ELR (cell line): ENCODE measurements around the gene AK6.

Source experiments
- DNase-seq: peaks from one replicate; pipeline ENCODE4 v3.0.0-alpha.2; 2015; ENCODE audit warnings: low read depth

AK6 gene

DNA sequence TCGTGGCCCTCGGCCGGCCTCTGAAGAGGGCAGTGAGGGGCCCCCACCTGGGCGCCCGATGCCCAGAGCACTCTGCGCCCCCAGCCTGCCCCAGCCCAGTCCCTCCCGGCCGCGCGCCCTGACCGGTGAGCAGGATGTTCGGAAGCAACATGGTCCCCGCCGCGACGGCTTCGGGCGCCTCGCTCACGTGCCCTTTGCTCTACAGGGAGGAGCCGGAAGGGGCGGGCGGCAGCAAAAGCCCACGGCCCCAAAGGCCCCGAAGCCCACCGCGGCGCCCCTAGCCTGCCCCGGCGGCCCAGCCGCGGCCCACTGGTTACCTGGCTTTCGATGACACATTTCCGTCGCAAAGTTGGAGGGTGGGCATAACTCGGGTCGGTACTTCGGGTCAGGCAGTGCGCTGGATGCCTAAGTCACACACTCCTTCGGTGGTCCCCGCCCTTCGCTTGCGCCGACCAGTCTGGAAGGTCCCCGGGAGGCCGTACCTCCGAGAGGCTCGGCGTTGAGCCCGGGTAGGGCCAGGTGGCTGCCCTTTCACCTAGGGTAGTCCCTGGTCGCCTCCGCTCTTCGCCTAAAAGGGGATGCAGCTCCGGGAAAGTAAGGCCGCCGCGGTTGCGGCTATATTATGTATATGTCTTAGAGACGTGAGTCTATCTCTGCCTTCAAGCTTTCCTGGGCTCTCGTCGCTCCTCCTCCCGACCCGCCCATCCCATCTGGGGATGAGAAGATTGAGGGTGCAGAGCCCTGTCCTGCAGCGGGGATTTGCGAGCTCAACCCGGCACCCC, at the start of gene AK6, which contains the start of the genes RAD17 and TAF9:
Gene AK6, minus strand, starts transcription at position 181 of the 782 bp plus-strand sequence. Its CDS starts 30 bp downstream, at position 151.
Gene RAD17, plus strand, starts transcription at position 479 of the 782 bp plus-strand sequence. CDS start 2,391 bp downstream, outside the sequence.
Gene TAF9, minus strand, starts transcription at position 181 of the 782 bp plus-strand sequence. CDS start 3,783 bp downstream, outside the sequence.
- peak; percentile 93 for DNase-seq

DNA sequence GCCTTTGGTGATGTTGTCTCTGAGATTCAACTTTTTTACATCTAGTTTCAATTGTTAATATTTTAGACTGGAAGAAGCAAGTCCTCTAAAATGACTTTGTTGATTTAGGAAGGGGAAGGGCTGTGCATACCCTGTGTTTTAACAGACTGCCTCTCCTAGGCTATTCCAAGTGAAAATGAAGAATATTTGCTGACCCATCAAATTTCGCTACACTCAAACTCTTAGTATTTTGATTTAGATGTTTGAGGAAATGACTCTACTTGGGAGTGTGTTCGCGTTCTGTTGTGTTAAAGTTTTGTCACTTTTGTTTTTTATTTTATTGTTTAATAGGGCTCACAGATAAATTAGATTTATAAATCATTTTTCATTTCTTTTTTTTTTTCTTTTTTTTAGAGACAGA, 49.2 kb upstream of the AK6 start:
- no peak for DNase-seq

DNA sequence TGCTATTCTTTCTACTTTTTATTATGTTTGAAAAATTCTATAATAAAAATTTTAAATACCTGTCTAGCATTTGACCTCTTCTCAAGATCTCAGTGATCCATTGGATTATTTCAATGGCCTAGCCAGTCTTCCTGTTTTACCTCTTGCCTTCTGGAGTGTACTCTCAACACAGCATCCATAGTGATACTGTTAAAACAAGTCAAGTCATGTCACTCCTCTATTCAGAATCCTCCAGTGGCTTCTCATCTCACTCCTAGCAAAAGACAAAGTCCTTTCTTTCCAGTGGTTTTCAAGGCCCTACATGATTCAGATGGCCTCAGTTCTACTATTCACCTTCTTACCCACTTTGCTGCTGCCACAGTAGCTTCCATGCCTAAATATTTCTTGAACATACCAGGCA, 47.4 kb upstream of the AK6 start:
- no peak for DNase-seq

DNA sequence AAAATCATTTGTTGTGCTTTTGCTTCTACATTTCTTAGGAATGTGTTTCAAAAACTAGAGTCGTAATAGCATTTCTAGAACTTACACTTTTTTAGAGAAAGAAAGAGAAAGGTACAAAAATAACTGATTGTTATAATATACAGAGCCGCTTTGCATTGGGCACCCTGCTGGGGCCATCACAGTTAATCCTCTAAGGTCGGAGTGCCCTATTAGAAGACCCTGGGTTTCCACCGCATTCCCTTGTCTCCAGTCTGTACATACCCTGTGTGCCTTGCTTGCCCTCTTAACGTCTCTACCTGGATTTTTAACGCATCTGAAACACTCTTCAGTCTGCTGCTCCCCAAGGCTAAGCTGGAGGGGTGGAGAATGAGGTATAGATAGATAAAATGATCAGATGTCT, 46.9 kb upstream of the AK6 start:
- no peak for DNase-seq

DNA sequence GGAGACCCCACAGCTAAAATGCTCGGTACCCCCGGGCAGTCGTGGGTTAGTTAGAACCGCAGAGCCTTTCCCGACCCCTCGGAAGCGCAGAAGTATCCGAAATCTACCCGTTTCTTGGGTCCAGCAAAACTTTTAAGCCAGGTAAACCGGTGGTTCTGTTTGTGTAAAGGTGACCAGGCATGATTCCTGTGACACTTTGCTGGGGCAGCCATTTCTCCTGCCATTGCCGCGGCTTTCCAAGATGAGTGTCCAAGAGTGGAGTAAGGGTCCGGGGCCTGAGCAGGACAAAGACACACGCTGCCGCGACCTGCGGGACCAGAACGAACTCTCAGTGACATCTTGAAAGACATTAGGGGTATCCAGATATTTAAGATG, 46.3 kb upstream of the AK6 start:
- no peak for DNase-seq

DNA sequence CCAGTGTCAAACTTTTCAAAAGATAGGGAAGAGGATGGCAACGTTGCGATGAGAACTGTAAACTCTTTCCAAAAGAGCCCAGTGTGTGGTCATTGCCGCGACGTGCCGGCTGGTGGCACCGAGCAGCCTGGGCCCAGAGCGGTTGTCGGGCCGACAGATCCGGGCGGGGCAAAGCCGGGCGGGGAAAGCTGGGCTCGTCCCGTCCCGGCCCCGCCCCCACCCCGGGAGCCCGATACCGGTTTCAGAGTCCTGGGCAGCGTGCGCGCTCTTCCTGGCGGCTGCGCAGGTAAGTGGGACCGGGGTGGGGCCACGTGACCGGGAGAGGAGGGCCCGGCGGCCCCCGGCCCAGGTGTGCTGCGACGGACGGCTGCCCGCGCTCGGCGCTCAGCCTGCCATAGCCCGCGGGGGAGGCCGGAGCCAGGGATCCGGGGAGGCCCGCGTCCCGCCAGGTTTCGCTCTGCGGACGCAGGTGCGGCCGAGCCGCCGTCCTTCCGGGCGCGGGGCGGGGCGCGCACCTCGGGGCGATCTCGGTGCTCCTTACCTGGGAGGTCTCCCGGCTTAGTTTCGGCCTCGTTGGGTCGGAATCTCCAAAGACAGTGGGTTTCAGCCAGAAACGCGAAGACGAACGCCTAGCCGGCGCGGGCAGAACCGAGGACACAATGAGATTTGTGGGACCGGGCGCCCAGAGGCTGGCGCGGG, 45.7 kb upstream of the AK6 start, which contains the start of gene MARVELD2:
Gene MARVELD2, plus strand, starts transcription at position 232 of the 699 bp plus-strand sequence. CDS start 4,270 bp downstream, outside the sequence.
- peak; percentile 60 for DNase-seq

DNA sequence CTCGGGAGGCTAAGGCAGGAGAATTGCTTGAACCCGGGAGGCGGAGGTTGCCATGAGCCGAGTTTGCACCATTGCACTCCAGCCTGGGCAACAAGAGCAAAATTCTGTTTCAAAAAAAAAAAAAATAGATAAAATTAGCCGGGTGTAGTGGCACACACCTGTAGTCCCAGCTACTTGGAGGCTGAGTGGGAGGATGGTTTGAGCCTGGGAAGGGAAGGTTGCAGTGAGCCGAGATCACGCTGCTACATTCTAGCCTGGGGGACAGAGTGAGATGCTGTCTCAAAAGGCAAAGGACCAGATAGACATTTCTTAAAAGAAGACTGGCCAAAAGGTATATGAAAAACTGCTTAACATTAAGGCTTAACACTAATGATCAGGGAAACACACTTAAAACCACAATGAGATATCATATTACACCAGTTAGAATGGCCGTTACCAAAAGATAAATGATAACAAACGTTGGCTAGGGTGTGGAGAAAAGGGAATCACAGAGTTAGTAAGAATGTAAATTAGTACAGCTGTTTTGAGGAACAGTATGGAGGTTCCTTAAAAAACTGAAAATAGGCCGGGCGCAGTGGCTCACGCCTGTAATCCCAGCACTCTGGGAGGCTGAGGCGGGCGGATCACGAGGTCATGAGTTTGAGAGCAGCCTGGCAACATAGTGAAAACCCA, 35.5 kb upstream of the AK6 start:
- no peak for DNase-seq

DNA sequence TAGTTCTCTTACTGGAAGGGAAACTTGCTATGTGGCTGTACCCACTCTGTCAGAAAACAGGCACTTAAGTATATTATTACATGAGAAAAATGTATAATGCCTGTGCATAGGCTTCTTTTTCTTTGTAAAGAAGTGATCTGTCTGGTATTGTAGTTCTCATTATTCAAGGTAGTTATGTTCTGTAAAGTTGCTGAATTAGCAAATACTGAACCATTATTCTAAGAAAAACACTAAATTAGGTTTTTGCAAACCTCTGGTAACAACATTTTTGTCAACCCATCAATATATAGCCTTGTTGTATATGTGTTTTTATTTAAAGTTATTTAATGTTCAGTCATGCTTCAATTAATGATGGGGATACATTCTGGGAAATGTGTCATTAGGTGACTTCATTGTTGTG, 9.1 kb upstream of the AK6 start:
- DNase-seq = no peak

DNA sequence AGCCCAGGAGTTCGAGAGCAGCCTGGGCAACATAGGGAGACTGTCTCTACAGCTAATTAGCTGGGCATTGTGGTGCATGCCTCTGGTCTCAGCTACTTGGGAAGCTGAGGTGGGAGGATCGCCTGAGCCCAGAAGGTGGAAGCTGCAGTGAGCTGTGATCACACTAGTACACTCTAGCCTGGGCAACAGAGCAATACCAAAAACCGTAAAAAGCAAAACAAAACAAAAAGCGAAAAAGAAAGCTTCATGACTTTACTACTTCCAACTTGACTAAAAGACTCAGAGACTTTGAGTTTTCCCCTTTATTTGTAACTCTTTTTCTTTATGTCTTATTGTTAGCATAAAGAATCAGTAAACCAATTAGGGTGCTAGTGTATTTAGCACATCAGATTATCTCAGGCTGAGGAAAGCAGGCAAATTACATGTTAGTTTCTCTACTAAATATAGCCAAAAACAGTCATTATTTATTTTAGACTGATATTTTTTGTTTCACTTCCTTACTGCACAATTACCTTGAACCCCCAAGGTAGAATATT, 5.7 kb upstream of the AK6 start:
- no peak for DNase-seq

DNA sequence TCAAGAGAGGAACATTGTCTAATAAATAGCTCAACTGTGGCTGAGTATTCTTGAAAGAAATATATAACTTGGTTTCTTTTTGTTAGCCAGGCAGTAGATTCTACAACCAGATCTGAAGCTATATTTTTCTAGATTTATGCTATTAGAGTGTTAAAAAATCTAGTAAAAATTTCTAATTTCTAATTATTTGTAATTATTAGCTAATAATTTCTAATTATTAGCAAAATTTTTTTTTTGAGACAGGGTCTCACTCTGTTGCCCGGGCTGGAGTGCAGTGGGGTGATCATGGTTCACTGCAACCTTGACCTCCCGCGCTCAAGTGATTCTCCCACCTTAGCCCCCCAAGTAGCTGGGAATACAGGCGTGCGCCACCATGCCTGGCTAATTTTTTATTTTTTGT, 3.1 kb upstream of the AK6 start:
- no peak for DNase-seq

DNA sequence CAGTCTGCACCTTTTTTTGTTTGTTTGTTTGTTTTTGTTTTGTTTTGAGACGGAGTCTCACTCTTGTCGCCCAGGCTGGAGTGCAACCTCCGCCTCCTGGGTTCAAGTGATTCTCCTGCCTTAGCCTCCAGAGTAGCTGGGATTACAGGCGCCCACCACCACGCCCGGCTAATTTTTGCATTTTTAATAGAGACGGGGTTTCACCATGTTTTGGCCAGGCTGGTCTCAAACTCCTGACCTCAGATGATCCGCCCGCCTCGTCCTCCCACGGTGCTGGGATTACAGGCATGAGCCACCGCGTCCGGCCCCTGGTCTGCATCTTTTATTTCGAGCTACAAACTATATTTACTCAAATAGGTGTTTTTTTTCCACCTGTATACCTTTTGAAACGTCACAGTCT, 1.0 kb upstream of the AK6 start:
- peak; percentile 18 for DNase-seq

DNA sequence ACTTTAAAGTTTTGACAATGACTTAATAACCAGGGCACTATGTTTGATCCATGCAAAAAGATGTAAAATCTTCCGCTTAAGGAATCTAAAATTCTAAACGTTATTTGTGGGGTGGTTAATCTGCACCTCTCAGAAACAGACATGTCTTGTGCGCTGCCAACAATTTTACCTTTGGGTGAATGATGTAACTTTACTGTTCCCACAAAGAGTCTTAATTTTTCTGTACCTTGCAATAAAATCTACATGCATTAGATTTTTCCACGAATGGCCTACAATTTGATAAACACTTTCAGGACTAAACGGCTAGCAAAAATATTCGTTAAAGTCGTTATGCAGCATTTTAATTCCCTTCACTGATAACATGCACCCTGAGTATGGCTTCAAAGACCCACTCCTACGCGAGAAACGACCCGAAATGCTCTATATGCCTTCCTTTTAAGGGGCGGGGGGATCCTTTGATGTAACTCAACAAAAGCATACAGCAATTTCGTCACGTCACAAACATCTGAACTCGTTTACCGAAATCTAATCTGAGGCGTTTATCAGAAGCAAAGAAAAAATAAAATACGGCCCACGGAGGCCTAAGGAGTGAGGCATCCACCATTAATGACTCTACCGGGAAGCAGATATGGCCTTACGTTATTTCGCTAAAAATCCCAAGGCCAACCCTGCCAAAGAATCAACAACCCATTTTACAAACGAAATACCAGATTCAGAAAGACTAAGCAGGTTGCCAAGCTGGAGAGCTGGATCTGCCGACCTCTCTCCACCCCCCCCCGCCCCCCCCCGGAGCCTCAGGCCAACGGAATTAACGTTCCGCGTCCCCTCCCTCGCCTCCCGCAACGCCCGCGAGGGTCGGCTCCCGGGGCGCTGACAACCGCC, 621 bp downstream of the AK6 start:
- DNase-seq = no peak

DNA sequence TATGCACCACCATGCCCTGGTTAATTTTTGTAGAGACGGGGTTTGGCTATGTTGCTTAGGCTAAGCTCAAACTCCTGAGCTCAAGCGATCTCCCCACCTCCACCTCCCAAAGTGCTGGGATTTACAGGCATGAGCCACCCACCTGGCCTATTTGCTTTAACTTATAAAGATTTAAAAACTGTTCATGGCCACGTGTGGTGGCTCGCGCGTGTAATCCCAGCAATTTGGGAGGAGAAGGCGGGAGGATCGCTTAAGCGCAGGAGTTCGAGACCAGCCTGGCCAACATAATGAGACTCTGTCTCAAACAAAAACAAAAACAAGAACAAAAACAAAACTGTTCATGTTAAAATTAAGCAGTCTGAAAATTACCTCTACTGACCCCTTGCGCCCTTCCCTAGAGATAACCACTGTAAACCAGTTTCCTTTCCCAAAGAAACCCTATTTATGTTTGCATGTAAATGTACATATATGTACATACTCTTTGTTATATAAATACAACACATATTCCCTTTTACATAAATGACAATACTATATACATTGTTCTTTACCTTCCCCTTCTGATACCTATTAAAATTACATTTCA, 1.5 kb downstream of the AK6 start:
- DNase-seq = no peak

DNA sequence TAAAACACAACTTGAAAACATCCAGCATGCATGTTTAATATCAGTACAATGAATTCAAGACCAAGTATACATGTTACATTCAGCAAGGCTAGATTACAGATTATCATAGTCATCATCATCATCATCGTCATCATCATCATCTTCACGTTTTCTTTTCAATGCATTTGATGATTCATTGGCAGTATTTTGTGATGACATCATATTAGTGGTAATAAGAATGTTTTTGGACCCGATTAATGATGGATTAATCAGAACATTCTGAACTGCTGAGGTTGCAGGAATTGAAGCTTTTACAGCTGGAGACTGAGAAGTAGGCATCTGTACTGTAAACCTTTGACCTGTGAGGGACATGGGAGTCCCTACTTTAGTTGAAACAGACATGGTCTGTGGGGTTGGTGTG, 4.5 kb downstream of the AK6 start:
- peak; percentile 42 for DNase-seq

DNA sequence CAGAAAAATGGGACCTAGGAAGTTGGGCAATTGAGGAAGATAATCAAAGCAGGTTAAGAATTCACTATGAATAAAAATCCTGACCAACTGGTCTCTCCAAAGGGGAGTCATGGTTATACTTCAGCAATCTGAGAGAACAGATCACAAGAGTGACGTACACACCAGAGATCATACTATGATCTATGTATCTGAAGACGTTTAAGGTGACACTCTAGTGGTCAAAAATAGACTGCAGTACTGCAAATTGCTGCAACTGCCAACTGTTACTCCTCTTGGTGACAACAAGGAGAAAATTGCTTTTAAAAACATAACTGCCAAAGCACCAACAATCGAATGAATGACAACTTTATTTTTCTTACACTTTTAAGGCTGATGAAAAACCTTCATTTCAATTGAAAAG, 4.9 kb downstream of the AK6 start:
- peak; percentile 48 for DNase-seq

DNA sequence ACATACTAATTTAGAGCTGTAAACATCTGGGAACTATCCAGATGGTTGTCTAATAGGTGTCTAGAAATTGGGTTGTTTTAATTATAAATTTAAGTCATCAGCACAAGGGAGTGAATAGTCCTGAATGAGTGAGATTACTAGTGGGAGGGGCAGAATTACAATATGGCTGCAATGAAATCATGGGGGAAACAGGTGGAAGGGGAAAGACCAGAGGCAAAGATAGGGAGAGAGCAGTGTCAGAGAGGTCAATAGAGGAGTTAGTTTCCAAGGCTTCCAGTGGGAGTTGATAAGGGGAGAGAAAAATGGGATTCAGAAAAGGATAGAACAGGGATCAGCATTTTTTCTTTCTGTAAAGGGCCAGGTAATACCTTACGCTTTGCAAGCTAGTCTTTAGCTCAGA, 8.9 kb downstream of the AK6 start:
- no peak for DNase-seq

DNA sequence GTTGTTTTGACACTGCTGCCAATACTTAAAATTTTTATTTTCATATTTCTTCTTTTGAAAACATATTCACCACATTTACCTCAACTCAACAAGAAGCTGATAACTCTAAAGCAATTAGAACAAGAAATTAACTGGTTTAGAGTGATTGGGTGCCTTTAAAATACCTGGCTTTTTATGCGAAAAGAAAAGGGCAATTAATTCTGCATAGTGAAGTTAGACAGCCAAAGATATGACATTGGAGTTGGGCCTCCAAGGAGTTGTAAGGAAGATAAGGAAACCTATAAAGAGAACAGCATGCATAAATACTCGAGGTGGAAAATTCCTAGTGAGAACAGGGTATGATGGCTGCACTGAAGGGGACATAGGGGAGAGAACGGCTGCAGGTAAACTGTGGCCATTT, 9.6 kb downstream of the AK6 start:
- no peak for DNase-seq

DNA sequence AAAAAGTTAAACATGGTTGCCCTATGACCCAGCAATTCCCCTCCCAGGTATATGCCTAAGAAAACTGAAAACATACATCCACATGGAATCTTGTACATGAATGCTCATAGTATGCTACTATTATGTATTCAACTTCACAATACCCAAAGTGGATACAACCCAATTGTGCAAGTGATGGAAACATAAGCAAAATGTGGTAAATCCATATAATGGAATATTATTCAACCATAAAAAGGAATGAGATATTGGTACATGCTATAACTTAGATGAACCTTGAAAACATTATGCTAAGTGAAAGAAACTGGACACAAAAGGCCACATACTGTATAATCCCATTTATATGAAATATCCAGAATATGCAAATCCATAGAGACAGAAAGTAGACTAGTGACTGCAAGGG, 18.7 kb downstream of the AK6 start:
- DNase-seq = no peak

DNA sequence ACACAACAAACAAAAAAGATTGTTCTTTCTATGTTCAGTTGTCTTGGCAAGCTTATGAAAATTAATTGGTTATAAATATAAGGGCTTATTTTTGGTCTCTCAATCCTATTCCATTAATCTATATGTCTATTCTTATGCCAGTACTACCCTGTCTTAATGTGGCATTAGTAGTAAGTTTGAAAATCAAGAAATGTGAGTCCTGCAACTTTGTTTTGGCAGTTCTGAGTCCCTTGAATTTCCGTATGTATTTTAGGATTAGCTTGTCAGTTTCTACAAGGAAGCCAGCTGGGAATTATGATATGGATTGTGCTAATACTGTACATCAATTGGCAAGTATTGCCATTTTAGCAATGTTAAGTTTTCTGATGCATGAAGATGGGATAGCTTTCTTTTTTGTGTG, 26.2 kb downstream of the AK6 start:
- no peak for DNase-seq

DNA sequence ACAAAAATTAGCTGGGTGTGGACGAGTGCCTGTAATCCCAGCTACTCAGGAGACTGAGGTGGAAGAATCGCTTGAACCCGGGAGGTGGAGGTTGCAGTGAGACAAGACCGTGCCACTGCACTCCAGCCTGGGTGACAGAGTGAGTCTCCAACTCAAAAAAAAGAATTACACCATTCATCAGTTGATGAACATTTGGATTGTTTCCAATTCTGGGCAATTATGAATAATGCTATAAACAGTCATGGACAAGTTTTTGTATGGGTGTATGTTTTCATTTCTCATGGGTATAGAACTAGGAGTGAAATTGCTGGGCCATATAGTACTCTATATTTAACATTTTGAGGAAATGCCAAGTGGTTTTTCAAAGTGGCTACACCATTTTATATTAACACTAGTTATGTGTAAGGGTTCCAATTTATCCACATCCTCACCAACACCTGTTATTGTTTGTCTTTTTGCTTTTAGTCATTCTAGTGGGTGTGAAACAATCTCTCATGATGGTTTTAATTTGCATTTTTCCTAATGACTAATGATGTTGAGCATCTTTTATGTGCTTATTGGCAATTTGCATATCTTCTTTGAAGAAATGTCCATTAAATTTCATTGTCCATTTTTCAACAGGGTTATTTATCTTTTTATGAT, 27.7 kb downstream of the AK6 start:
- DNase-seq = peak; percentile 31
